Stimulated activated CD8-positive, alpha-beta memory T cell treated with anti-CD3 and anti-CD28 coated beads, Interleukin-4, amount 100 ng/mL, for 24 hours (primary cell): ENCODE measurements around the gene CYGB.

Experiments
- DNase-seq: peaks from one replicate; pipeline ENCODE4 v3.0.0-alpha.2; 2020; ENCODE audit warnings: low read depth

Gene CYGB

GRCh38 chr17:76478730-76479514, 58.6 kb downstream of the CYGB start:
- DNase-seq, result no peak

- no peak for DNase-seq
Measured at GRCh38 chr17:76478097-76478496, 59.4 kb downstream of the CYGB start.

GRCh38 chr17:76477576-76477975, 59.9 kb downstream of the CYGB start:
- DNase-seq, result no peak
